GM12874 (cell line): Measurements from ENCODE around the gene CLOCK.

Experiments used
- TF ChIP-seq, protein P1 (sequence below): IDR thresholded peaks from 2 replicates; pipeline ENCODE4 v1.5.1; 2011; ENCODE audit warnings: low read depth, mild to moderate bottlenecking, control low read depth, low read length, moderate library complexity; ENCODE audit not compliant: insufficient read depth

CLOCK gene

DNA sequence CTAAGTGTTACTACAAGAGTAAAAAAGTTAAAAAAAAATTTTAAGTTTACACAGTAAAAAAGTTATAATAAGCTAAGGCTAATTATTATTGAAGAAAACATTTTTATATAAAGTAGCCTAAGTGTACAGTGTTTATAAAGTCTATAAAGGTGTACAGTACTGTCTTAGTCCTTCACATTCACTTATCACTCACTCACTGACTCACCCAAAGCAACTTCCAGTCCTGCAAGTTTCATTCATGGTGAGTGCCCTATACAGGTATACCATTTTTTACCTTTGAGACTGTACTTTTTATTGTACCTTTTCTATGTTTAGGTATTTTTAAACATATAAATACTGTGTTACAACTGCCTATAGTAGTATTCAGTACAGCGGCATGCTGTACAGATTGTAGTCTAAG is 76.7 kb downstream of the CLOCK start:
- TF ChIP-seq, protein P1, sequence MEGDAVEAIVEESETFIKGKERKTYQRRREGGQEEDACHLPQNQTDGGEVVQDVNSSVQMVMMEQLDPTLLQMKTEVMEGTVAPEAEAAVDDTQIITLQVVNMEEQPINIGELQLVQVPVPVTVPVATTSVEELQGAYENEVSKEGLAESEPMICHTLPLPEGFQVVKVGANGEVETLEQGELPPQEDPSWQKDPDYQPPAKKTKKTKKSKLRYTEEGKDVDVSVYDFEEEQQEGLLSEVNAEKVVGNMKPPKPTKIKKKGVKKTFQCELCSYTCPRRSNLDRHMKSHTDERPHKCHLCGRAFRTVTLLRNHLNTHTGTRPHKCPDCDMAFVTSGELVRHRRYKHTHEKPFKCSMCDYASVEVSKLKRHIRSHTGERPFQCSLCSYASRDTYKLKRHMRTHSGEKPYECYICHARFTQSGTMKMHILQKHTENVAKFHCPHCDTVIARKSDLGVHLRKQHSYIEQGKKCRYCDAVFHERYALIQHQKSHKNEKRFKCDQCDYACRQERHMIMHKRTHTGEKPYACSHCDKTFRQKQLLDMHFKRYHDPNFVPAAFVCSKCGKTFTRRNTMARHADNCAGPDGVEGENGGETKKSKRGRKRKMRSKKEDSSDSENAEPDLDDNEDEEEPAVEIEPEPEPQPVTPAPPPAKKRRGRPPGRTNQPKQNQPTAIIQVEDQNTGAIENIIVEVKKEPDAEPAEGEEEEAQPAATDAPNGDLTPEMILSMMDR, result no peak

DNA sequence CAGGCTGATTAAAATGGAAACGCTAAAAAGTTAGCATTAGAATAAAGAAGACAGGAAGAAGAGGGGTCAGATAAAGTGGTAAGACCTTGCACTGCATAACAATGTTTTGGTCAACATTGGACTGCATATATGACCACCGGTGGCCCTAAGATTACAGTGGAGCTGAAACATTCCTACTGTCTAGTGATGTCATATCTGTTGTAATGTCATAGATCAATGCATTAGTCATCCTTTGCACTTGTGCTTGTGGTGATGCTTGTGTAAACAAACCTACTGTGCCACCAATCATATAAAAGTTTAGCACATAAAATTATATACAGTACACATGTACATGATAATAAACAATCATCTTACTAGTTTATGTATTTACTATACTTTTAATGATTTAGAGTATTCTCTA is 78.0 kb downstream of the CLOCK start:
- TF ChIP-seq, protein P1, result no peak

DNA sequence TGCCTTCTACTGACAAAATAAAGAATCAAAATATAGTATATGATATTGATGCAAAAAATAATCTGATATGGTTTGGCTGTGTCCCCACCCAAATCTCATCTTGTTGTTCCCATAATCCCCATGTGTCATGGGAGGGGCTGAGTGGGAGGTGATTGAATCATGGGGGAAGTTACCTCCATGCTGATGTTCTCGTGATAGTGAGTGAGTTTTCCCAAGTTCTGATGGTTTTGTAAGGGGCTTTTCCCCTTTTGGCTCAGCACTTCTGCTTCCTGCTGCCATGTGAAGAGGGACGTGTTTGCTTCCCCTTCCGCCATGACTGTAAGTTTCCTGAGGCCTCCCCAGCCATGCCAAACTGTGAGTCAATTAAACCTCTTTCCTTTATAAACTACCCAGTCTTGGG is 80.7 kb downstream of the CLOCK start:
- TF ChIP-seq, protein P1, result no peak

DNA sequence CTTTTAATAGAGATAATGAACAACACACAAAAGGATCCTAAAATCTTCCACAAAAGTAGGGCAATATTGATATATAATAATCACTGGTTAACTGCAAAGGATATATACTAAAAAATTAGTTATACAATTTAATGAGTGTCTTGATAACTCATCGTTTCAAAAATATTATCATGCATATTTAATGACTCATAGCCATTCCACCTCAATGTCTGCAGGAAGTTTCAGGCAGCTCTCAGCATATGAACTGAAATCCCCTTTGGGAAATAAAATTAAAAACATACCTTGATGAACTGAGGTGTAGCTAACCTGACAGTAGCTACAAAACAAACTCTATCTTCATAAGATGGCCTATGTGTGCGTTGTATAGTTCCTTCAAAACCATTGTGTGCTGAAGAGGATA is 88.1 kb downstream of the CLOCK start:
- TF ChIP-seq, protein P1, result no peak

DNA sequence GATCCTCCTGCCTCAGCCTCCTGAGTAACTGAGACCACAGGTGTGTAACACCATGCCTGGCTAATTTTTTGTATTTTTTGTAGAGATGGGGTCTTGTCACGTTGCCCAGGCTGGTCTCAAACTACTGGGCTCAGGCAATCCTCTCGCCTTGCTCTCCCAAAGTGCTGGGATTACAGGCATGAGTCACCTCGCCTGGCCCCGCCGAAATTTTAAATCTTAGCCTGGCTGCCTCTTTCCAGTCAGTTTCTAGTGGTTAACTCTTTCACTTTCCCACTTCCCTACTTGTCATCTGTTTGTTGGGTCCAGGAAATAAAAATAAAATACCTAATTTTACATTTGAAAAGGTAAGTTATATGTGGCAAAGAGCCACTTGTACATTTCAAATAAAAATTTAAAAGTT is 88.5 kb downstream of the CLOCK start:
- TF ChIP-seq, protein P1, result no peak

DNA sequence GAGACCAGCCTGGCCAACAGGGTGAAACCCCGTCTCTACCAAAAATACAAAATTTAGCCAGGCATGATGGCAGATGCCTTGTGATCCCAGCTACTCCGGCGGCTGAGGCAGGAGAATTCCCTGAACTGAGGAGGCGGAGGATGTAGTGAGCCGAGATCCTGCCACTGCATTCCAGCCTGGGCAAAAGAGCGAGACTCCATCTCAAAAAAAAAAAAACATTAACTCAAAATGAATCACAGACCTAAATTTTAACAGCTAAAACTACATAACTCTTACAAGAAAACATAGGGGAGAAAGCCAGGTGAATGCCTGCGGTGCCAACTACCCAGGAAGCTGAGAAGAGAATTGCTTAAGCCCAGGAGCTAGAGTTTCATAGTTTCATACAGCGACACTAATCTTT is 96.1 kb downstream of the CLOCK start:
- TF ChIP-seq, protein P1, result no peak

DNA sequence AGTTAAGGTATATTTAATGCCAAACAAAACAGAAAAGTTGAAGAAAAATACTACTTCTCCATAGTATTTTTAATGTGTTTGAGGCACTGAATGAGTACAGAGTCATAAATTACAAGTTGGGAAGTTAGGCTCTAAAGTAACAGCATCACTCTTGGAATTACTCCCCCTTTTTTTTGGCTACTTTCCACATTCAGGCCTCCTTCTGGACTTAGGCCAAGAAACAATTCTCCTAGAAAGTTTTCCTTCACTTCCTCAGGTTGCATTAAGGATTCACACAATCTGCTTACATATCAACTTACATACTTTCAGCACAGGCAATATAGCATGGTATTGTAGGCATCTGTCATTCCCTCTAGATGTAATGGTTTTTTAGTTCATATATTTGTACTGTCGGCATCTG is 98.9 kb downstream of the CLOCK start:
- TF ChIP-seq, protein P1, result no peak
